ENCODE measurements around the gene RSRC2. TPM values are rescaled to one million over a fixed set of nuclear protein-coding genes. Genes with fewer than 3 reads are reported as not detected.

RSRC2 gene
- total RNA-seq, 1 experiment from 2014 or later = 68.7 TPM

DNA sequence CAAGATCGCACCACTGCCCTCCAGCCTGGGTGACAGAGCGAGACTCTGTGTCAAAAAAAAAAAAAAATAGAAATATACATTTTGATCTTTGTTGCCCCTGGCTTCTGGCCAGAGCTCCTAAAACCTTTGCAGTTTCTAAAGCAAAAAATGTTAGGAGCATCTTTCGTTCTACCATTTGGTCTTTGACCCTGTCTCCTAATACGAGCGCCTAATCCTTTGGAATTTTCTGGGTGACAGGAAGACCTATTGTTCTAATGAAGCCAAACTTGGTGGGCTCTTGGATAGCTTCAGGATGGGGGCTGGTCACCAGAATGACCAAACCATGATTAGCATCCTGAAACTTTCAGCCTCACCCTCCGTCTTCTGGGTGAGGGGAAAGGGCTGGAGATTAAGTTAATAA, 72.0 kb downstream of the RSRC2 start:
- H3K27ac ChIP-seq (ENCODE audit: low read depth, low read length) = no peak overlapping the region

More for the DNA sequence above, 72.0 kb downstream of the RSRC2 start:
- no peak for ATAC-seq
- Histone ChIP-seq H3K9me2 (ENCODE audit: insufficient read depth) (no peaks in the 10 kb centered on the region), H3K9ac (ENCODE audit: low read length) (no peak overlapping the region), H3K4me1 (ENCODE audit: control insufficient read depth in 1 of 2, insufficient read depth in 2 of 2, low read length in 2 of 2) (peaks cover 0 to 11% of the 10 kb centered on the region in 2 experiments; a peak in 2 of 4 replicates), H3K4me3 (replicated peaks in 1 of 2; ENCODE audit: low read depth in 1 of 2, low read length in 2 of 2) (no peak overlapping the region), H3K79me2 (ENCODE audit: insufficient read depth, low read length) (no peaks in the 10 kb centered on the region), H3K27me3 (ENCODE audit: insufficient read depth, low read length) (no peaks in the 10 kb centered on the region), H3K9me3 (ENCODE audit: control insufficient read depth in 1 of 2, insufficient read depth in 1 of 2, low read depth in 1 of 2, low read length in 2 of 2) (no peaks in the 10 kb centered on the region), H3K36me3 (ENCODE audit: control insufficient read depth in 1 of 2, insufficient read depth in 2 of 2, low read length in 2 of 2) (no peaks in the 10 kb centered on the region), H2AFZ (ENCODE audit: low read depth, low read length, poor library complexity, severe bottlenecking) (no peak overlapping the region), H4K20me1 (ENCODE audit: insufficient read depth) (no peaks in the 10 kb centered on the region), H3K4me2 (ENCODE audit: low read length) (no peak overlapping the region)
- no TSS peak for BruUV-seq (replicated peaks)
- DNase-seq (ENCODE audit: low read depth, low spot score) = no peak
- ChIA-PET POLR2A (no interaction called here), CTCF (interaction anchor here (1.0 kb wide), 1 partner anchor 17 kb away, joined by 3 read pairs; no protein-coding TSS in a partner anchor), RAD21 (ENCODE audit: low non-redundant PET in 1 of 2, low total read pairs in 2 of 2, uncharacterized antibody in 2 of 2, unreplicated experiment in 2 of 2) (no interaction called here)
- intact Hi-C loops (cut with micrococcal nuclease) = no loop called here
- TF ChIP-seq ZFX (IDR thresholded peaks at IDR 0.05) = no peak
- no peak for TF ChIP-seq ELF1 (IDR thresholded peaks at IDR 0.05; ENCODE audit: borderline replicate concordance, low read depth)
- no peak for TF ChIP-seq ZNF274 (IDR thresholded peaks at IDR 0.05; ENCODE audit: low read depth, low read length)
- TF ChIP-seq, protein P1, sequence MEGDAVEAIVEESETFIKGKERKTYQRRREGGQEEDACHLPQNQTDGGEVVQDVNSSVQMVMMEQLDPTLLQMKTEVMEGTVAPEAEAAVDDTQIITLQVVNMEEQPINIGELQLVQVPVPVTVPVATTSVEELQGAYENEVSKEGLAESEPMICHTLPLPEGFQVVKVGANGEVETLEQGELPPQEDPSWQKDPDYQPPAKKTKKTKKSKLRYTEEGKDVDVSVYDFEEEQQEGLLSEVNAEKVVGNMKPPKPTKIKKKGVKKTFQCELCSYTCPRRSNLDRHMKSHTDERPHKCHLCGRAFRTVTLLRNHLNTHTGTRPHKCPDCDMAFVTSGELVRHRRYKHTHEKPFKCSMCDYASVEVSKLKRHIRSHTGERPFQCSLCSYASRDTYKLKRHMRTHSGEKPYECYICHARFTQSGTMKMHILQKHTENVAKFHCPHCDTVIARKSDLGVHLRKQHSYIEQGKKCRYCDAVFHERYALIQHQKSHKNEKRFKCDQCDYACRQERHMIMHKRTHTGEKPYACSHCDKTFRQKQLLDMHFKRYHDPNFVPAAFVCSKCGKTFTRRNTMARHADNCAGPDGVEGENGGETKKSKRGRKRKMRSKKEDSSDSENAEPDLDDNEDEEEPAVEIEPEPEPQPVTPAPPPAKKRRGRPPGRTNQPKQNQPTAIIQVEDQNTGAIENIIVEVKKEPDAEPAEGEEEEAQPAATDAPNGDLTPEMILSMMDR (IDR thresholded peaks at IDR 0.05 in 2 of 3, conservative IDR thresholded peaks at IDR 0.05 in 1 of 3; ENCODE audit: borderline replicate concordance in 1 of 3, insufficient read depth in 1 of 3, low read depth in 2 of 3, low read length in 2 of 3) = no peak
- no peak for TF ChIP-seq POLR2AphosphoS5 (IDR thresholded peaks at IDR 0.05; ENCODE audit: low read depth, low read length)
- no peak for TF ChIP-seq CEBPB (IDR thresholded peaks at IDR 0.05; ENCODE audit: low read depth)
- no peak for TF ChIP-seq FOSL1 (IDR thresholded peaks at IDR 0.05; ENCODE audit: low read depth)
- TF ChIP-seq EZH2phosphoT487 (IDR thresholded peaks at IDR 0.05; ENCODE audit: borderline replicate concordance) = no peak
- TF ChIP-seq SIN3A (IDR thresholded peaks at IDR 0.05; ENCODE audit: low read depth) = no peak
- TF ChIP-seq JUND (IDR thresholded peaks at IDR 0.05) = no peak
- TF ChIP-seq TCF7L2 (IDR thresholded peaks at IDR 0.05; ENCODE audit: borderline replicate concordance, extremely low read depth, insufficient read depth, insufficient read length) = no peak
- no peak for TF ChIP-seq EZH2 (IDR thresholded peaks at IDR 0.05)
- no peak for TF ChIP-seq SP1 (IDR thresholded peaks at IDR 0.05; ENCODE audit: low read depth)
- TF ChIP-seq, protein P2, sequence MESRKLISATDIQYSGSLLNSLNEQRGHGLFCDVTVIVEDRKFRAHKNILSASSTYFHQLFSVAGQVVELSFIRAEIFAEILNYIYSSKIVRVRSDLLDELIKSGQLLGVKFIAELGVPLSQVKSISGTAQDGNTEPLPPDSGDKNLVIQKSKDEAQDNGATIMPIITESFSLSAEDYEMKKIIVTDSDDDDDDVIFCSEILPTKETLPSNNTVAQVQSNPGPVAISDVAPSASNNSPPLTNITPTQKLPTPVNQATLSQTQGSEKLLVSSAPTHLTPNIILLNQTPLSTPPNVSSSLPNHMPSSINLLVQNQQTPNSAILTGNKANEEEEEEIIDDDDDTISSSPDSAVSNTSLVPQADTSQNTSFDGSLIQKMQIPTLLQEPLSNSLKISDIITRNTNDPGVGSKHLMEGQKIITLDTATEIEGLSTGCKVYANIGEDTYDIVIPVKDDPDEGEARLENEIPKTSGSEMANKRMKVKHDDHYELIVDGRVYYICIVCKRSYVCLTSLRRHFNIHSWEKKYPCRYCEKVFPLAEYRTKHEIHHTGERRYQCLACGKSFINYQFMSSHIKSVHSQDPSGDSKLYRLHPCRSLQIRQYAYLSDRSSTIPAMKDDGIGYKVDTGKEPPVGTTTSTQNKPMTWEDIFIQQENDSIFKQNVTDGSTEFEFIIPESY (IDR thresholded peaks at IDR 0.05; ENCODE audit: extremely low read depth, insufficient replicate concordance, low read length) = no peak
- TF ChIP-seq EGR1 (IDR thresholded peaks at IDR 0.05; ENCODE audit: low read depth) = no peak
- no peak for TF ChIP-seq RAD21 (IDR thresholded peaks at IDR 0.05; ENCODE audit: low read depth)
- TF ChIP-seq SRF (IDR thresholded peaks at IDR 0.05; ENCODE audit: low read depth) = no peak
